HG03571 (cell line): Measurements from ENCODE around the gene PDLIM4.

Experiments
- ATAC-seq: cut with Tn5 transposase; IDR thresholded peaks from one replicate; pipeline ENCODE4 v1.9.1; 2021; ENCODE audit not compliant: unreplicated experiment

The PDLIM4 gene

GRCh38 chr5:132280371-132281240 lies 23.1 kb downstream of the PDLIM4 start:
- ATAC-seq: no peak

GRCh38 chr5:132281856-132282614 lies 24.5 kb downstream of the PDLIM4 start:
- ATAC-seq: no peak

GRCh38 chr5:132283423-132284043 lies 26.0 kb downstream of the PDLIM4 start:
- no peak for ATAC-seq

- no peak for ATAC-seq
These were observed 31.6 kb downstream of the PDLIM4 start for GRCh38 chr5:132289097-132289496.

- ATAC-seq: no peak
These were observed 33.5 kb downstream of the PDLIM4 start for GRCh38 chr5:132291026-132291425.

GRCh38 chr5:132293066-132293991 lies 35.8 kb downstream of the PDLIM4 start:
- peak; percentile 35 for ATAC-seq

GRCh38 chr5:132293992-132294727 lies 36.7 kb downstream of the PDLIM4 start, which contains the start of gene SLC22A4:
Gene SLC22A4, plus strand, starts transcription at chr5:132294394. Its CDS starts 223 bp downstream, at chr5:132294617.
- ATAC-seq: peak; percentile 63

GRCh38 chr5:132294728-132295504 lies 37.4 kb downstream of the PDLIM4 start:
- no peak for ATAC-seq

- ATAC-seq: no peak
These were observed 38.3 kb downstream of the PDLIM4 start for GRCh38 chr5:132295505-132296411.

GRCh38 chr5:132296412-132297016 lies 39.0 kb downstream of the PDLIM4 start:
- no peak for ATAC-seq

- no peak for ATAC-seq
These were observed 39.9 kb downstream of the PDLIM4 start for GRCh38 chr5:132297211-132297940.

GRCh38 chr5:132298298-132299212 lies 41.1 kb downstream of the PDLIM4 start:
- ATAC-seq: no peak

GRCh38 chr5:132299917-132300316 lies 42.4 kb downstream of the PDLIM4 start:
- no peak for ATAC-seq

GRCh38 chr5:132300577-132301343 lies 43.3 kb downstream of the PDLIM4 start:
- no peak for ATAC-seq
